Fibroblast of pulmonary artery (primary cell): ENCODE measurements around the gene ADAM10.
"Not testable (repeated sequence)": the region's sequence is repeated elsewhere in the genome, so short reads cannot be mapped to it uniquely, and the experiment has no call there.

Experiments
- DNase-seq: peaks from one replicate; pipeline ENCODE4 v3.0.0-alpha.2; 2010; ENCODE audit warnings: low read depth
- H3K4me3 ChIP-seq: replicated peaks from 2 replicates; pipeline ENCODE4 v1.5.1; 2011; ENCODE audit warnings: low read depth, mild to moderate bottlenecking, control low read depth, low read length, moderate library complexity
- TF ChIP-seq, protein P1 (sequence below): IDR thresholded peaks from 2 replicates; pipeline ENCODE4 v1.5.1; 2011; ENCODE audit warnings: mild to moderate bottlenecking, control low read depth, low read length, inconsistent platforms; ENCODE audit errors: missing control alignments

ADAM10 gene

DNA sequence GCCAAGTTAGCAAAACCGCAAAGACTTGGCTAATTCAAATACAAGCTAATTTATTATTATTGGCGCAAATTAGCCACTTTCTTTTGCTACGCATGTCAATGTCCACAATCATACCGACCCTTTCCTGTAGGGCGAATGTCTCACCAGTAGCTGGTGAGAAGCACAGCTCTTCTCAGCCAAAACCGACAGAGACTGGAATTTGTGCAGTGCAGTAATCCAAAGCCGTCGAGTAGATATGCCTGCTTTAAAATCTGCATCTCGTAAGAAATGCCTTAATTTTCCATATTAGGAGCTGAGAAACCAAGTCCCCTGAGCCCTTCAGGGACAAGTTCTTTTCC is 21.0 kb upstream of the ADAM10 start:
- TF ChIP-seq, protein P1, sequence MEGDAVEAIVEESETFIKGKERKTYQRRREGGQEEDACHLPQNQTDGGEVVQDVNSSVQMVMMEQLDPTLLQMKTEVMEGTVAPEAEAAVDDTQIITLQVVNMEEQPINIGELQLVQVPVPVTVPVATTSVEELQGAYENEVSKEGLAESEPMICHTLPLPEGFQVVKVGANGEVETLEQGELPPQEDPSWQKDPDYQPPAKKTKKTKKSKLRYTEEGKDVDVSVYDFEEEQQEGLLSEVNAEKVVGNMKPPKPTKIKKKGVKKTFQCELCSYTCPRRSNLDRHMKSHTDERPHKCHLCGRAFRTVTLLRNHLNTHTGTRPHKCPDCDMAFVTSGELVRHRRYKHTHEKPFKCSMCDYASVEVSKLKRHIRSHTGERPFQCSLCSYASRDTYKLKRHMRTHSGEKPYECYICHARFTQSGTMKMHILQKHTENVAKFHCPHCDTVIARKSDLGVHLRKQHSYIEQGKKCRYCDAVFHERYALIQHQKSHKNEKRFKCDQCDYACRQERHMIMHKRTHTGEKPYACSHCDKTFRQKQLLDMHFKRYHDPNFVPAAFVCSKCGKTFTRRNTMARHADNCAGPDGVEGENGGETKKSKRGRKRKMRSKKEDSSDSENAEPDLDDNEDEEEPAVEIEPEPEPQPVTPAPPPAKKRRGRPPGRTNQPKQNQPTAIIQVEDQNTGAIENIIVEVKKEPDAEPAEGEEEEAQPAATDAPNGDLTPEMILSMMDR, result no peak
- peak; percentile 86 for DNase-seq
- peak overlapping the region; percentile 92 for H3K4me3 ChIP-seq

DNA sequence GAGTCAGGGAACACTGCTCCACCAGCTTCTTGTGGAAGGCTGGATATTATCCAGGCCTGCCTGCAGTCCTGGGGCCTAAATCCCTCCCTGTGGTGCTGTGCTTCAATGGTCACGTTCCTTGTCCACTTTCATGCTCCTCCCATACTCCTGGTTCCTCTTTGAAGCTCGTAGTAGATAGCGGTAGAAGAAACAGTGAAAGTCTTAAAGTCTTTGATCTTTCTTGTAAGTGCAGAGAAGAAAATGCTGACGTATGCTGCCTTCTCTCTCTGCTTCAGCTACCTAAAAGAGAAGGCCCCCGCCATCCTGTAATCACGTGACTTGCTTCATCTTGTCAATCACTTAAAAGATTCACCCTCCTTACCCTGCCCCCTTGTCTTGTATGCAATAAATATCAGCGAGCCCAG is 19.1 kb upstream of the ADAM10 start:
- not testable (repeated sequence) for DNase-seq, H3K4me3 ChIP-seq

DNA sequence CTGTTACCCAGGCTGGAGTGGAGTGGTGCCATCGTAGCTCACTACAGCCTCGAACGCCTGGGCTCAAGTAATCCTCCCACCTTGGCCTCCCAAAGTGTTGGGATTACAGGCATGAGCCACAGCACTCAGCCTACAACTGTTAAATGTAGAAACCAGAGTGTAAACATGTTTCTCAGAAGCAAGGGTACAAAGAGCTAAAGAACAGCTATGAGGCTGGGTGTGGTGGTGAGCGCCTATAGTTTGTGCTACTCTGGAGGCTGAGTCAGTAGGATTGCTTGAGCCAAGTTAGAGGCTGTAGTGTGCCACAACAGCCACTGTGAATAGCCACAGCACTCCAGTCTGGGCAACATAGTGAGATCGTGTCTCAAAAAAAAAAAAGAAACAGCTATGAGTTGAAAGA is 16.8 kb upstream of the ADAM10 start:
- TF ChIP-seq, protein P1, result no peak
- no peak overlapping the region for H3K4me3 ChIP-seq
- no peak for DNase-seq

DNA sequence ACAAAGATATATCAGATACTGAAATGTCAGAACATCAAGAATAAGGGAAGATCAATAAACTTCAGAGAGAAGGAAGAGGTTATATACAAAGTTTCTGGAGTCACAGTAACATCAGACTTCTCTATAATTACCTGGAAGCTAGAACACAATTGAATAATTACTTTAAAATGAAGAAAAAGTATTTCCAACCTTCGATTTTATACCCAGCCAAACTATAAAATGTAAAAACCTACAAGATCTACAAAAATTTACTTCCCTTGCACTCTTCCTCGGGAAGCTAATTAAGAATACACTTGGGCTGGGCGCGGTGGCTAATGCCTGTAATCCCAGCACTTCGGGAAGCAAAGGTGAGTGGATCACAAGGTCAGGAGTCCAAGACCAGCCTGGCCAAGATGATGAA is 15.0 kb upstream of the ADAM10 start:
- DNase-seq, result no peak
- TF ChIP-seq, protein P1, result no peak

DNA sequence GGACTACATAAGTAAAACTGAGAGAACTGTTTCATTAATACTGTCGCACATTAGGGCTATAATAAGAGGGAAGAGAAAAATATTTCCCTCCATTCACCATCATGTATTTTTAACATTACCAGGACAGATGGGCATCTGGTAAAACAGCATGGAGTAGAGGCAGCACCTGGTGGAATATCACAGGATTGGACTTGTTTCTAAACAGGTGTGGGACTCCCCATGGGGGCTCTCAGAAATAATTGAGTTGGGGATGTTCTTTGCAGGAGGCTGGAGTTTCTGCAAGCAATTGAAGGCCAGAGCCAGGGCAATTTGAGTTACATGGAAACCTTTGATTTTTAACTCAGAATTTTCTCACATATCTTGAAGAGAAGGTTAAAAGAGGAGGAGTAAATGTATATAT is 13.2 kb upstream of the ADAM10 start:
- TF ChIP-seq, protein P1, result no peak
- no peak for DNase-seq
- no peak overlapping the region for H3K4me3 ChIP-seq

More for the DNA sequence above, 15.0 kb upstream of the ADAM10 start:
- H3K4me3 ChIP-seq, result no peak overlapping the region

DNA sequence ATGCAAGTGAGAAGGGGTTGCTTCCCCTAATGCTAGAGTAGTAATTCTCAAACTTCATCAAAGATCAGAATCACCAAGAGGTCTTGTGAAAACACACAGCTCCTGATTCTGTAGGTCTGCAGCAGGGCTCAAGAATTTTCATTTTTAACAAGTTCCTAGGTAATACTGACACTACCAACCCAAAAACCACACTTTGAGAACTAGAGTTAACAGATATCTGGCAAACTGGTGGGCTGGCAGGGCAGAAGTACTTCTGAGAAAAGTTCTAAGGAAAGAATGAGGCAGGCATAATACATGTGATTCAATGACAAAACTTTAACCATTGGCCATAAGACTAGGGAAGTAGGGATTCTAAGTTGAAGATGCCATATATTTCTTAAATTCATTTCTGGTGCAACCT is 12.8 kb upstream of the ADAM10 start:
- no peak overlapping the region for H3K4me3 ChIP-seq
- TF ChIP-seq, protein P1, result no peak
- DNase-seq, result no peak

DNA sequence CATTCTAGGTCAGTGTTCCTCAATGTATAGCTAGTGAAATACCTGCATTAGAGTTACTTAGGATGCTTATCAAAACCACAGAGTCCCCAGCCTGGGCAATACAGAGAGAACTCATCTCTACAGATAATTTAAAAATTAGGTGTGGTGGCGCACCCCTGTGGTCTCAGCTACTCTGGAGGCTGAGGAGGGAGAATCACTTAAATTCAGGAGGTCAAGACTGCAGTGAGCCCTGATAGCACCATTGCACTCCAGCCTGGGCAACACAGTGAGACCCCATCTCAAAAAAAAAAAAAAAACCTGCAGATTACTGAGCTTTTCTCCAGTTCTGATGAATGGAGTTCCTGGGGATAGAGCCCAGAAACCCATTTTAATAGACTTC is 11.5 kb upstream of the ADAM10 start:
- DNase-seq, result no peak
- no peak overlapping the region for H3K4me3 ChIP-seq
- TF ChIP-seq, protein P1, result no peak
